HG03196 (cell line): ENCODE results near the gene CKB.

ENCODE experiments used
- ATAC-seq: cut with Tn5 transposase; IDR thresholded peaks from one replicate; pipeline ENCODE4 v1.9.1; 2021; ENCODE audit not compliant: unreplicated experiment

CKB gene

DNA sequence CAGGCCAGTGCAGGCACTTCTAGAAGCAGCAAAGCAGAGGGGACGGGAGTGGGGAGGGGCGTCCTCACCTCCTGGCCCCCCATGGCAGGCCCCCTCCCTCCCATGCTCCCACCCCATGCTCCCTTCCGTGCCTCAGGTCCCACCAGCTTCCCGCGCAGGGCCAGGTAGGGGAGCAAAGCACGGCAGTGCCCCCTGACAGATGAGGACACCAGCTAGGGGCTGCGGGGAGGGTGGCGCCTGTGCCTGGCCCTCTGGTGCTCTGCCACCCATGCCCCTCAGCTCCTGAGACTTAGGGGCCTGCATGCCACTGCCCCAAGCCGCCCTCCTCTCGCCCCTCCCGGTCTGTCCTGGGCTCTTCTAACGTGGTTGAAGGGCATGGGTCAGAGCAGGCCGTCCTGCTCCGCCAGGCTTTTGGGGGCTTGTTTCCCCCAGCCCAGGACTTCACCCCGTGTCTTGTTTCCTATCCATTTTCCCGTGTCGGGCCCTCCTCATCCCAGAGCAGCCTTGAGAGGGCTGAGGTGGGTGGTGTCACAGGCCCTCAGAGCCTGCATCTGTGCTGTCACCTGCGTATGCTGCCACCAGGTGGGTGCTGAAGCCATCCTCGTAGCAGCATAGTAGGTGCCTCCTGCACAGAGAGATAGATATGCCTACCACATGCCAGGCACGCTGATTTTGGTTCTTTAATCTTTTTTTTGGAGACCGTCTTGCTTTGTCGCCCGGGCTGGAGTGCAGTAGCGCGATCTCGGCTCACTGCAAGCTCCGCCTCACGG is 16.6 kb upstream of the CKB start:
- ATAC-seq = no peak

DNA sequence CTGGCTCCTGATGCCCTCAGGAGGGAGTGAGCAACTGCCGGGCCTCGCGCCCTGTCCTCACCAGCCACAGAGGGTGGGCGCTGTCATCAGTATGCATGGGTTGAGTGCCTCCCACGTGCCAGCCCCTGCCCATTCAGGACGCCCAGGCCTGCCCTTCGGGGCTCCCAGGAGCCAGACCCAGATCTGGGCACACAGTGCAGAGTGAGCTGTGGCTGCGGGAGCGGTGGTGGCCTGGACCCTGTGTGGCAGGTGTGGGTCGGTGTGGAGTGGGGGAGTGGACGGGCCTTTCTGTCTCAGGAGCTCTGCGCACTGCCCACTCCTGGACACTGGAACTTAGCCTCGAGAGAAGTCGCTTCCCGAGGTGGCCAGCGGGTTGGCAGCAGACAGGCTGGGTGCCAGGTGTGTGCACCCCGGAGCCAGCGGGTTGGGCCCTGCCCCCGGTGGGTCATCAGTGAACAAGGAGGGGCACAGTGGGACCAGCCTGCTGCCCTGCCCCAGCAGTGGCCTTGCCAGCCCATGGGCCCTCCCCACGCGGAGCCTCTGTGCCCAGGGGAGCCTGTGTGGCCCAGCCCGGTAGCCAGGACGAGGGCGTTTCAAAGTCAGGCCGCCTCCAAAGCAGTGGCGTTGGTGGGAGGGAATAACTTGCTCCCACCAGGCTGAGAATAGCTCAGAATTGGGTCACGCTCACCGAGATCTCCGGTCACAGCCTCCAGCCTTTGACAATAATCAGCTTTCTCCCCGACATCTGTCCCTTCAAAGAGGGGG is 15.8 kb upstream of the CKB start:
- no peak for ATAC-seq

DNA sequence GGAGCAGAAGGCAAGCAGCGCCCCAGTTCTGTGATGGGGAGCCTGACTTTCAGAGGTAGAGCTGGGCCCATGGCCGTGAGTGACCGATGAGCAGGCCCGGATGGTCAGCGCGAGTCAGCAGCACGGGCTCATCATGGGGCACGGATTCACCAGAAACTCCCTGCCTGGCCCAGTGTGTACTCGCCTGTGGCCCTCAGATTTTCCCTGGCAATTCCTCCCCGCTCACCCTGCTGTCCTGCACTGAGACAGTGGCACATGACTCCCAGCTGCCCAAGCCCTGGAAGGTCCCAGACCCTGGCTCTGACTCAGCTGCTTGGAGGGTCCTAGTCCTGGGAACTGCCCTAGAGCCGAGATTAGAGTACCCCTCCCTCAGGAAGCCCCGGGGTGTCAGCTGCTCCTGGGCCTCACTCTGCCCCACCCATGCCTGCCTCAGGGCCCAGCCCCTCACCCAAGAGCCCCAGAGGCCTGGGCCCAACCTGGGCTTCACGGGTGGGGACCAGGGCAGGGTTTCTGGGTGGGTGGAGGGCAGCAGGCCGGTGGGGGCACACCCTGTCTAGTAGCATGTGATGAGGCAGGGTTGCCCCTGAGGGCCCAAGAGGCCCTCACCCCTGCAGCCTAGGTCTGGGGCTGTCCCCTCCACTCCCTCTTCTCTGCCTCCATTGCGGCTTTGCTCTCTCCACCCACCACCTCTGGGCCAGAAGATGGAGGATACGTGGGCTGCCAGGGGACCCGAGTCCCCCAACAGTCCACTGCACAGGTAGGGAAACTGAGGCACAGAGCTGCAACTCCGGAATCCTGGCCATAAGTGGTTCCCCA is 14.8 kb upstream of the CKB start:
- no peak for ATAC-seq

DNA sequence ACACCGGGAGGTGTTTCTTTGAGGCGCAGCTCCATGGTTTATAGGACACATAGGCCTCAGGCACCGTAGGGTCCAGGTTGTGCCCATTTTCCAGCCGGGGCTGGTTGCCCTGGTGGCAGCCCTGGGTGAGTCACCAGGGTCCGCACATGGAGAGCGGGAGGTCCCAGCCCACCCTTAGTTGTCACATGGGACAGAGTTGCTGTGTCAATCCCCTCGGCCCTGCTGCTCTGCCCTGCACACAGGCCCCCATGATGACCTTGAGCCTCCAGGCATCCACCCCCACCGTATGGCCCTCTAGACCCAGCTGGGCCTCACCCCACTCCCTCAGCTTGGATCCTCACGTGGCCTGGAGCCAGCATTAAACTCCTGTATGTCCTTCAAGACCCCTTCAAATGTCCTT is 14.1 kb upstream of the CKB start:
- no peak for ATAC-seq

DNA sequence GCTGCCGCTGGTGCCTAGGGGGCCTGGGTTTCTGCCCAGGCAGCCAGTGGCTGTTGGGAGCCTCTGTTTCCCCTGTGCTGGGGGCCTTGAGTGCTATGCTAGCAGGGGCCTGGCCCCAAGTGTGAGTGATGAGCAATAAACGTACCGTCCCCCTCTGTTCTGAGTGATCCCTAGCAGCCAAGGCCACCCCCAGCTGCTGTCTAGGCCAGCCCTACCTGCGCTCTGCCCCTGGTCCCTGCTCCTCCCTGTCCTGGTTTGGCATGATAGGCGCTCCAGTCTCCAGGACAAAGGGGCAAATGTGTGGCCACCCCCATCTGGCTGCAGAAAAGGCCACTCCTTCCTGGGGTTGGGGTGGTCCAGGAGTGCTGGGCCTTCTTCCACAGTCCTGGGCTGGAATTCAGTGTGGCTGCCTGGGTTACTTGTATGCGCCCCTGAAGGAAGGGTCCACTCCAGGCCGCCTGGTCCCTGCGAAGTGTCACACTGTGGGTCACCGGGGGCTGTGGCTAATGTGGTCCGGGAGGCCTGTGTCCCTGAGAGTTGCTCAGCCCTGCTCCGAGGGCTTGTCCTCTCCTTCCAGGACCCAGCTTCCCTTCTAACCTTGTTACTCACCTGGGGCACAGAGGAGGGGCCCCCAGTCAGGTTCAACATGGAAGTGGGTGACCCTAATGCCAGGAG is 13.4 kb upstream of the CKB start:
- no peak for ATAC-seq

DNA sequence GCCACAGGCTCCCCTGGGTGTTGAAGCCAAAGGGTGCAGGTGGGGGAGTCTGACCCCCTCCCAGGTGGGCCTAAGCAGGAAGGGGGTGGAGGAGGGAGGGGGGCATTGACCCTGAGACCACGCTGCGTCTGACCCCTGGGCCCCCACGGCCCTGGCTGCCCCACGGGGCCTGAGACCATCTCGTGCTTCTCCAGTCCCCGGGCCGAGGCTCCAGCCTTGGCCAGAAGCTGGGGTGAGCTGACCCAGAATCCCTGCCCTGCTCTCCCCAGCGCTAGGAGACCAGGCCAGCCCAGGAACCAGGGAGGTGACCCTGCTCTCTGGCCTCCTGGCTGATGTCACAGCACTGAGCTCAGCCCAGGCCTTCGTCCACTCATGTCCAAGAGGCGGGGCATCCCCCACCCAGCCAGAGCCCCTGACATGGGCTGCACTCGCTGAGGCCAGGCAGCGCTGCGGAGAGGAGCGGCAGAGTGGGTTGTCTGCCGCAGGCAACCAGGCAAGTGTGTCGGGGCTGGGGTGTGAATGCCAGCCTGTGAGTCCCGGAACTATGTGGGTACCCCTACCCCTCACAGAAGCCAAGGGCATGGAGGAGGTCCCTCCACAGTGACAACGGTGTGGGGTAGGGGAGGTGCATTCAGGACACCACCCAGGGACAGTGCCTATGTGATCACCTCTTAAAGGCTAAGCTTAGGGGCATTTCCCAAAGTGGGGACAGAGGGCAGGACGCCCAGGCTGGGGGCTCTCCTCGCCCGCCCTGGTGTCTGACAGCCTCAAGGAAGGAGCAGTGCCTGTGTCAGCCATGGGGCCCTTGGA is 12.7 kb upstream of the CKB start:
- ATAC-seq = no peak

DNA sequence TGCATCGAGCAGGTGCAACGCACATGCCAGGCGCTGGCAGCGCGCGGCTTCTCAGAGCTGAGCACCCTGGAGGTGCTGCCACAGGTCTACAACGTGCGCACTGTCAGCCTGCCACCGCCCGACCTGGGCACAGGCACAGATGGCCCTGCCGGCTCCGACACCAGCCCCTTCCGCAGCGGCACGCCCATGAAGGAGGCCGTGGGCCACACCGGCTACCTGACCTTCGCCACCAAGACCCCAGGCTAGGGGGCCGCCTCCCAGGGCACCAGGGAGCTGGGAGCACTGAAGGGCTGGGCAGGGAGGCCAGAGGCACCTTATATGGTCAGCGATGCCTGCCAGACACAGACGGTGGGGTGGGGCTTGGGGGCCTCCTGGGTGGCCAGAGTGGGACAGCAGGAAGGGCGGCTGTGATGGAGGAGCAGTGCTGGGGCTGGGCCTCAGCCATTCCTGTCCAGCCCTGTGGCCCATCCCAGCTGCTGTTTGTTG is 12.0 kb upstream of the CKB start:
- ATAC-seq = no peak

DNA sequence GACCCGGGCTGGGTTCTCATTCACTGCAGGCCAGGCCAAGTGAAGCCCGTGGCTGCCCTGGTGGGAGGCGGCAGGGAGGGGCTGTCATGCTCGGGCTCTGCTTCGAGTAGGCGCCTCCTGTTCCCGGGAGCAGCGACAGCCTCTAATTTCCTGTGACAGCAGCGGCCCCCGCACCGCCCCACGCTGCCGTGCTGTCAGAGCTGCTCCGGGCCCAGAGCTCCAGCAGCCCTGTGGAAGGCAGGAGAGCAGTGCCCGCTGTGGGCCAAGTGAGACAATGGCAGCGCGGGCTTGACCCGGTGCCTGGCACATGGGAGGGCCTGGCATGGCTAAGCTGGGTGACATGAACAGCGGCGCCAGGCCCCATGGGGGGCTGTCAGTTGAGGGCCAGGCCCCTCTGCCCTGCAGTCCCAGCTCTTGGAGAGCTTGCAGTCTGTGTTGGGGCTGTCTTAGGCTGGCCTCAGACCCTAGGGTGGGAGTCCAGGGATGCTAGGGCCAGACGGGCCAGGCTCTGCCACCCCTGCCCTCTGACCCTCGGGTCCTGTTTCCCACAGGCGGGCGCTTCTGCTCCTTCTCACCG is 11.5 kb upstream of the CKB start:
- ATAC-seq = no peak

DNA sequence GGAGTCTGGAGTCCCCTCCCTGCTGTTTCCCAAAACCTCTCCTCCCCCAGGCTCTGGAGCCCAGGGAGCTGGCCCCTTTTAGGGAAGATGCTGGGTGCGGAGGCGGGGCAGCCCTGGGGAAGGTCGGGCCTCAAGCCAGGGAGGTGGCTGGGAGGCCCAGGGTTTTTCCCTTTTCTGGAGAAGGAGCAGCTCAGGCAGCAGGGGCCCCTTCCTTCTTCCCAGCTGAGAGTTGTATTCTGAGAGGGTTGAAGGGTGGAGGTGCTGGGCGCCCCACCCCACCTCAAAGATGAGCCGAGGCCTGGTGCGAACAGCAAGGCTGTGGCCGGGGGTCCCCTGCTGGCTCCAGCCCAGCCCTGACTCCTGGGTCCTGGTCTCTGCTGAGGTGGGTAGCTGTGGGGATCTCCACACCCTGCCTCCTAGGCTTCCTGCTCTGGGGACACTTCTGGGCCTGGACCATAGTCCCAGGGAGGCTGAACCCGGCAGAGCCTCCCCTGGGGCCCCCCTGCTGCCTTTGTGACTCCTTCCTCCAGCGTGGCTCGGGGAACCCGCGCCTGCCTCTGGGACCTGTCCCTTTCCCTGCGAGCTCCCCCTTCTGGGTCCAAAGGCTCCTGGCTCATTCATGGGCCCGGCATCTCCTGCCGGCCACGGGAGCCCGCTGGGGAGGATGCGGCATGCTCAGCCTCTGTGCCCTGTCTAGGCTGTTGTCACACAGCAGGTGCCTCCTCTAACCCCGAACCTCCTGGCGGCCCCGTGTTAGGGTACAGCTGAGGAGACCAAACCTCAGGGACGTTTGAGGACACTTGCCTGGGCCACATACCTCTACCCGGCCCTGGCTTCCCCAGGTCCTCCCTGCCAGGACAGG is 10.7 kb upstream of the CKB start:
- no peak for ATAC-seq

DNA sequence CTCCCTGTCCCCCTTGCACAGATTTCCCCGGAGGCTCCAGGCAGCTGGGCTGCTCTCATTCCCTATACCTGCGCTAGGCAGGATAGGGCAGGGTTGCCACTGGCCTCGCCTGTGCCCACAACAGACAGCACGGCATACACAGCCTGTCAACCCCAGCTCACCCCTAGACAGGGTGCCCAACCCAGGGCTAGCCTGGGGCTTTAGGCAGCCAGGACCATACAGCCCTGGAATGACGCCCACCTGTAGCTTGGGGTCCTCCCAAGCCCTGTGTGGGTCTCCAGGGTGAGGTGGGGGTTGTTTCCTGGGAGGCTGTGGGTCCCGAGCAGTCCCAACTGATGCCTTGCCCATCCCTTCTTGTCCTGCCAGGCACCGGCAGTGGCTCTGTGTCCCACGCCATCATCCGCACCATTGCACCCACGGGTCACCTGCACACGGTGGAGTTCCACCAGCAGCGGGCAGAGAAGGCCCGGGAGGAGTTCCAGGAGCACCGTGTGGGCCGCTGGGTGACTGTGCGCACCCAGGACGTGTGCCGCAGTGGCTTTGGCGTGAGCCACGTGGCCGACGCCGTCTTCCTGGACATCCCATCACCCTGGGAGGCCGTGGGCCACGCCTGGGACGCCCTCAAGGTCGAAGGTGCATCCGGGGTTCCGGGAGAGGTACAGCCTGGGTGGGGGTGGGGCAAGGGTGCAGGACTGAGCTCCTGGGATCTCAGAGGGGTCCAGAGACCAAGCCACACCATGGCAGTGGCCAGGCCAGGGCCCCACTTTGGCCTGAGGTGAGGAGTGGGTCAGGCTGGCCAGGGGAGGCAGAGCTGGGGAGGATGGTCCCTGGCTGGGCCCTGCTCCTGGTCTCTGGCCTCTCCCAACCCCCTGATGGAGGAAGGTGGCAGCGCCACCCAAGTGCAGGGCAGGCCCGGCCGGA is 9.8 kb upstream of the CKB start:
- ATAC-seq = no peak

DNA sequence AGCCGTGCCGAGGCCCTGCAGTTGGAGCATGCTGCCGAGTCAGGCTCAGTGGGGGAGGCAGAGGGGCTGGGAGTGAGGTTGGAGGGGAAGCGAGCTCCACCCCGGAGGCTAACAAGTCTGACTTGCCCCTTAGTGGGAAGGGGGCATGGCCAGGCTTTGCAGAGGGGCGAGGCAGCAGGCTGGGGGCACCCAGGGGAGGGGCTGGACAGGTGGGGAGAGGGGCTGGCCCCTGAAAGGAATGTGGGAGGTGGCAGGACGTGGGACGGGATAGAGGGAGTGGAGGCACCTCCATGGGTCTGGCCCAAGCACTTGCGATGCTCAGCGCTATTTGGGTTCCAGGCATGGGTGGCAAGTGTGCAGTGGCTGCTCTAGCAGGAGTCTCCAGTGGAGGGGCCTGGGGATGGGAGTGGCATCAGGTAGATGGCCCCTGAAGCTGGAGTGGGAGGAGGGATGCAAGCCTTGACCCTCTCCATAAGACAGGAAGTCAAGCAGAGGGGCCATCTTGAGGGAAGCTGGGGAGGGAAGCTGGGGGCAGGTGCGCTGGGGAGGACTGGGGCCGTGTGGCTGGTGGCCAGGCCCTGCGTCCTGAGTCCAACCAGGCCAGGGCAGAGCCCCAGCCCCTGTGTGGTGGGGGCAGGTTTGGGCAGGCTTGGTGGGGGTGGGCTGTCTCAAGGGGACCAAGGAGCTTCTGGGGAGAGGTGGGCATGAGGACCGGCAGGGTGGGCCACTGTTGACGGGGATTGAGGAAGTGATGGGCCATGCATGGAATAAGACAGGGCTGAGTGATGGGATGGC is 9.0 kb upstream of the CKB start:
- ATAC-seq = no peak

DNA sequence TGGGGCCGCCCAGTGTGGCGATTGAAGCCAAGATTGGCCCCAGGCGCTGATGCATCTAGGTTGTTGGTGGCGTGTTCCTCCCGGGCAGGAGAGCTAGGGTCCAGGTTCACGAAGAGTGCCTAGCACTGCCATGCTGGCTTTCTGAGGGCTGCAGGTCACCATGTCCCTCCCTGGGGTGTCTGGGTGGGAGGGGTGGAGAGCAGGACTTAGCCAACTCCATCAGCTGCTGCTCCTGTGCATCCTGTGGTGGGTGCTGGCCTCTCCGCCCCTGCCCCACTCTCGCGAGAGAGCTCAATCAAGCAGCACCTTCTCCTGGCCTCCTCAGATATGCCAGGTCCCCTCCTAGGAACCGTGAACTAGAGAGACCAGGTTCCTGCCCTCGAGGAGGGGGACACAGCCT is 8.2 kb upstream of the CKB start:
- ATAC-seq = no peak

DNA sequence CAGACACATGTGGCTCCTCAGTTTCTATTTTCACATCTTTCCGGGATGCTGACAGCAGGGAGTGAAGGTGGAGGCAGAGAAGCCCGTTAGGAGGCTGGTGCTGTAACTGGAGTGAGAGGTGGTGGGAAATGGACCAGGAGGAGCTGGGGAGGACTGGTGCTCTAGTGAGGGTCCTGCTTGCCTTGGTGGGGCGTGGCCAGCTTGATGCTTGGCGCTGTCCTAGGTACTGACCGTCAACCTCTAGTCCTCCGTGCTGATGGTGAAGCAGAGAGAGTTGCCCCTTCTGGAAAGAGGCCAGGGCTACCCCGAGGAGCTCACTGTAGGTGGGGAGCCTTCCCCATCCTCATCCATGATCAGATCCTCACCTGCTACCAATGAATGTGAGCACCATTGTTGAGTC is 7.8 kb upstream of the CKB start:
- ATAC-seq = no peak

DNA sequence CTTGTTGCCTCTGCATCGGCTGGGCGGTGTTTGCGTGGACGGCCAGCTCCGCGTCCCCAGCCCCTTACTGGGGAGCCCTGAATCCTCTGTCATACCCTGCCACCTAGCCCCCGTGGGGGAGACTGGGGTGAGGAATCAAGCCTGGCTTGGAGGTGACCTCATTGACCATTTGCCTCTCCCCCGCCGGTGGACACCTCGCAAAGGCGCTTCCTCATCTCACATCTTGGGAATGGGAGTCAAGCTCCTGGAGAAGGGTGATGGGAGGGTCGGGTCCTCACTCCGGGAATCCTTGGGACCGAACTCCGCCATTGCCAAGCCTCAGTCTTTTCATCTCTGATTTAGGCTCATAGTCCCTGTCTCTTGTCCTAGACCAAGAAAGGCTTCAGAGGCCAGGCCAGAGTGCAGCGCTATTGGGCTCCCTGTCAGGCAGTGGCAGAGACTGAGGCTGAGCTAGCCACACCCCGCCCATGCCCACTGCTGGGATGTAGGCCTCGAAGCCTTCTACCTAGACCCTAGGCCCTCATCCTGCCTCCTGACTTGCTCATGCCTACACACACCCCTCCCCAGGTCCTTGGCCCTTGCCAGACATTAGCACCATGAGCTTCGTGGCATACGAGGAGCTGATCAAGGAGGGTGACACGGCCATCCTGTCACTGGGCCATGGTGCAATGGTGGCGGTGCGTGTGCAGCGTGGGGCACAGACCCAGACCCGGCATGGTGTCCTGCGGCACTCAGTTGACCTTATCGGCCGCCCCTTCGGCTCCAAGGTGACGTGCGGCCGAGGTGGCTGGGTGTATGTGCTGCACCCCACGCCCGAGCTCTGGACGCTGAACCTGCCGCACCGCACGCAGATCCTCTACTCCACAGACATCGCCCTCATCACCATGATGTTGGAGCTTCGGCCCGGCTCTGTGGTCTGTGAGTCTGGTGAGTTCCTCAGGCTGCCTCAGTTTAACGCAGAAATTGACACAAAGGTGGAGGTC is 7.0 kb upstream of the CKB start:
- ATAC-seq = no peak

DNA sequence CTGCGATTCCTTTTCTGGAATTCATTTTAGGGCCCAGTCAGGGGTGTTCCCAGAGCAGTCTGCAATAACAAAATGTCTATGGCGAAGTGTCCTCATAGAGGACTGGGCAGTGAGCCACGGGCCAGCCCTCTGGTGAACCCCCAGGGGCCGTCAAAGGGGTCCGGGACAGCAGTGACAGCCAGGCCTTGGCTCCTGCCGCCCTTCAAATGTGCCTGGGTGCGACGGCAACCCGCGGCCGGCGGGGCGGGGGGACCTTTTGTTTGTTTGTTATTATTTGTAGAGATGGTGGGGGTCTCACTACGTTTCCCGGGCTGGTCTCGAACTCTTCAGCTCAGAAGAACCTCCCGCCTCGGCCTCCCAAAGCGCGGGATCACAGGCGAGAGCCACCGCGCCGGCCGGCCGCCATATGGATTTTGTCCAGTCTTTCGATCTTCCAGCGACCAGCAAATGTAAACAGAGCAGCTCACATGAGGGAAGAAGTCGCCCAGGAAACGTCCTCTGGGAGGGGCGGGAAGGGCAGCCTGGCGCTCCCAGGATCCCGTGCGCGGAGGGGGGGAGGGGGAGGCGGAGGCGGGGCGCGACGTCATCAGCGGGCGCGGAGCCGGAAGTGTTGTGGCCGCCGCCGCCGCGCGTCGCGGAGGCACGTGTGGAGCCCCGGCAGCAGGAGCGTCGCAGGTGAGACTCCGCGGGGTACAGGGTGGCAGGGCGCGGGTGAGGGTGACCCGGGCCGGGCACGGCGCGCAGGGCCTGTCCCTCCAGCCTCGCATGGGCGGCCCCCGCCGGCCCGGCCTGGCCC is 6.2 kb upstream of the CKB start, which contains the start of gene TRMT61A:
Gene TRMT61A, plus strand, starts transcription at position 610 of the 796 bp plus-strand sequence. CDS start 783 bp downstream, outside the sequence.
- ATAC-seq = peak; percentile 34
